Measurements from ENCODE around the gene EVC2. TPM values are rescaled to one million over a fixed set of nuclear protein-coding genes. Genes with fewer than 3 reads are reported as not detected.

EVC2 gene
- polyA plus RNA-seq, 3 donors = 0.04 to 0.12 (median 0.08) TPM

DNA sequence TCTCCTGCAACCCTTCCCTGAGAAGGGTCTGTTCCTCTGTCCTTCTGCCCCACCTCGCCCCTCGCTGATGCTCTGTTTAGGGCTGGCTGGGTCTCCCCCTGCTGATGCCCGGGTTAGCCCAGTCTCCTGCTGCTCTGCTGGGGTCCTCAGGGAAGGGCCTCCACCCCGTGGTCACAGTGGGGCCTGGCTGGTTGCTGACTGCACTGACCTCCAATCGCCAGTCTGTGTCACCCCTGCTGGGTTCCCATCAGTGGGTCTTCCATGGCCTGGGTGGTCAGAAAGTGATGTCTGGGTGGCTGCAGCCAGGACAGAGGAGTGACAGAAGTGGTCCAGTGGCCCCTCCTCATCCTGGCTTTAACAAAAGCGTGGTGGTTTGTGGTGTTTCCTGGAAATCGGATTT, 47.3 kb upstream of the EVC2 start:
- Histone ChIP-seq H3K36me3 (replicated peaks in 1 of 2; ENCODE audit: control insufficient read depth in 1 of 2, insufficient read depth in 2 of 2, low read length in 2 of 2) (no peaks in the 10 kb centered on the region), H3K27ac (ENCODE audit: low read depth in 1 of 2, low read length in 2 of 2) (no peak overlapping the region)

DNA sequence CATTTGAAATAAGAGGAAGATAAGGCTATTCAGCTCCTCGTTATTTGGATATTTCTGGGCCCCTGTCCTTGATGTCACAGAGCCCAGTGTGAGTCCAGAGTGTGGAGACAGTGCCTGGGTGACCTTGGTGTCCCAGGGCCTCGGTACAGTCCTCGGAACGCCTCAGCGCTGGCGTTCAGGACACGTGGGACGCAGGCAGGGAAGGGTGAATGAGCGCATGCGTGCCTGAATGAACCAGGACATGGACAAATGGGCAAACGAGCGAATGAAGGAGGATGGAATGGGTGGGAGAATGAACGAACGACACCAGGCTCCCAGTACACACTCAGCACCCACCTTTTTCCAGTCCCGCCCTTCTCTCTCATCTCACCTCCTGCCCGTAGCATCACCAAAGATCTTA, 46.8 kb upstream of the EVC2 start:
- Histone ChIP-seq H3K27me3 (ENCODE audit: control insufficient read depth in 2 of 2, insufficient read depth in 2 of 2, low read length in 2 of 2) (no peaks in the 10 kb centered on the region), H3K79me2 (ENCODE audit: insufficient read depth, low read length) (no peaks in the 10 kb centered on the region), H3K9me3 (replicated peaks in 1 of 2; ENCODE audit: control insufficient read depth in 1 of 2, insufficient read depth in 1 of 2, low read length in 2 of 2) (no peaks in the 10 kb centered on the region), H4K20me1 (ENCODE audit: insufficient read depth, low read length) (no peaks in the 10 kb centered on the region), H3K9ac (ENCODE audit: insufficient read depth, low read length, poor library complexity, severe bottlenecking) (no peak overlapping the region), H3K36me3 (replicated peaks in 1 of 2; ENCODE audit: control insufficient read depth in 1 of 2, insufficient read depth in 2 of 2, low read length in 2 of 2) (no peaks in the 10 kb centered on the region), H3K4me2 (replicated peaks; ENCODE audit: extremely low read depth, low read length, poor library complexity, severe bottlenecking) (no peak overlapping the region), H3K27ac (ENCODE audit: low read depth in 1 of 2, low read length in 2 of 2) (no peak overlapping the region), H2AFZ (ENCODE audit: insufficient read depth, low read depth, low read length, poor library complexity, severe bottlenecking) (no peak overlapping the region), H3K4me1 (ENCODE audit: control insufficient read depth in 1 of 2, insufficient read depth in 2 of 2, low read length in 2 of 2) (no peaks in the 10 kb centered on the region), H3K4me3 (replicated peaks in 1 of 3; ENCODE audit: low read depth in 2 of 3, low read length in 3 of 3) (no peak overlapping the region)
- DNase-seq = no peak
- H3K4me1 Mint-ChIP-seq = no peaks in the 10 kb centered on the region
- H3K4me3 Mint-ChIP-seq = no peak overlapping the region
- intact Hi-C loops (cut with micrococcal nuclease) = no loop called here
- no peaks in the 10 kb centered on the region for H3K36me3 Mint-ChIP-seq
- WGBS (ENCODE audit: insufficient coverage) = 93% methylated on average over 4 of the region's 16 CpGs
- TF ChIP-seq, protein P1, sequence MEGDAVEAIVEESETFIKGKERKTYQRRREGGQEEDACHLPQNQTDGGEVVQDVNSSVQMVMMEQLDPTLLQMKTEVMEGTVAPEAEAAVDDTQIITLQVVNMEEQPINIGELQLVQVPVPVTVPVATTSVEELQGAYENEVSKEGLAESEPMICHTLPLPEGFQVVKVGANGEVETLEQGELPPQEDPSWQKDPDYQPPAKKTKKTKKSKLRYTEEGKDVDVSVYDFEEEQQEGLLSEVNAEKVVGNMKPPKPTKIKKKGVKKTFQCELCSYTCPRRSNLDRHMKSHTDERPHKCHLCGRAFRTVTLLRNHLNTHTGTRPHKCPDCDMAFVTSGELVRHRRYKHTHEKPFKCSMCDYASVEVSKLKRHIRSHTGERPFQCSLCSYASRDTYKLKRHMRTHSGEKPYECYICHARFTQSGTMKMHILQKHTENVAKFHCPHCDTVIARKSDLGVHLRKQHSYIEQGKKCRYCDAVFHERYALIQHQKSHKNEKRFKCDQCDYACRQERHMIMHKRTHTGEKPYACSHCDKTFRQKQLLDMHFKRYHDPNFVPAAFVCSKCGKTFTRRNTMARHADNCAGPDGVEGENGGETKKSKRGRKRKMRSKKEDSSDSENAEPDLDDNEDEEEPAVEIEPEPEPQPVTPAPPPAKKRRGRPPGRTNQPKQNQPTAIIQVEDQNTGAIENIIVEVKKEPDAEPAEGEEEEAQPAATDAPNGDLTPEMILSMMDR (IDR thresholded peaks at IDR 0.05) = no peak
- H3K9me3 Mint-ChIP-seq = peaks cover 0 to 2% (median 0%) of the 10 kb centered on the region in 7 donors
- H3K27me3 Mint-ChIP-seq (ENCODE audit: low read depth in 3 of 3) = no peaks in the 10 kb centered on the region
- H3K27ac Mint-ChIP-seq = no peak overlapping the region

More for the DNA sequence above, 47.3 kb upstream of the EVC2 start:
- no peaks in the 10 kb centered on the region for H3K36me3 Mint-ChIP-seq
- Histone ChIP-seq H3K27me3 (ENCODE audit: control insufficient read depth in 2 of 2, insufficient read depth in 2 of 2, low read length in 2 of 2) (no peaks in the 10 kb centered on the region), H3K79me2 (ENCODE audit: insufficient read depth, low read length) (no peaks in the 10 kb centered on the region), H4K20me1 (ENCODE audit: insufficient read depth, low read length) (no peaks in the 10 kb centered on the region), H3K4me3 (replicated peaks in 1 of 3; ENCODE audit: low read depth in 2 of 3, low read length in 3 of 3) (no peak overlapping the region), H3K9me3 (replicated peaks in 1 of 2; ENCODE audit: control insufficient read depth in 1 of 2, insufficient read depth in 1 of 2, low read length in 2 of 2) (no peaks in the 10 kb centered on the region), H3K4me1 (ENCODE audit: control insufficient read depth in 1 of 2, insufficient read depth in 2 of 2, low read length in 2 of 2) (no peaks in the 10 kb centered on the region), H3K9ac (ENCODE audit: insufficient read depth, low read length, poor library complexity, severe bottlenecking) (no peak overlapping the region), H2AFZ (ENCODE audit: insufficient read depth, low read depth, low read length, poor library complexity, severe bottlenecking) (no peak overlapping the region), H3K4me2 (replicated peaks; ENCODE audit: extremely low read depth, low read length, poor library complexity, severe bottlenecking) (no peak overlapping the region)
- DNase-seq = no peak
- TF ChIP-seq, protein P1 (IDR thresholded peaks at IDR 0.05) = no peak
- H3K4me1 Mint-ChIP-seq = no peaks in the 10 kb centered on the region
- H3K27me3 Mint-ChIP-seq (ENCODE audit: low read depth in 3 of 3) = no peaks in the 10 kb centered on the region
- H3K4me3 Mint-ChIP-seq = no peak overlapping the region
- H3K27ac Mint-ChIP-seq = peak overlapping the region in 1 of 7 donors; percentile 46
- WGBS (ENCODE audit: insufficient coverage) = 82% methylated on average over 7 of the region's 7 CpGs
- H3K9me3 Mint-ChIP-seq = peaks cover 0 to 2% (median 0%) of the 10 kb centered on the region in 7 donors
- intact Hi-C loops (cut with micrococcal nuclease) = no loop called here
